H1 (cell line): Measurements from ENCODE around the gene IRF3. TPM values are rescaled to one million over a fixed set of nuclear protein-coding genes. Genes with fewer than 3 reads are reported as not detected.

Experiments used
- BACH1 ChIP-seq: IDR thresholded peaks from 2 replicates; pipeline ENCODE4 v1.6.1; 2012; ENCODE audit warnings: low read length, improper control_type of control experiment
- BCL11A ChIP-seq, 2 experiments: IDR thresholded peaks; one replicate each; pipeline ENCODE4 v1.6.1; 2011; ENCODE audit warnings: low read depth in 2 of 2, low read length in 2 of 2, mild to moderate bottlenecking in 2 of 2
- CEBPB ChIP-seq: IDR thresholded peaks from 2 replicates; pipeline ENCODE4 v1.6.1; 2012; ENCODE audit warnings: low read depth, low read length
- CHD2 ChIP-seq: IDR thresholded peaks from 2 replicates; pipeline ENCODE4 v1.6.1; 2012; ENCODE audit warnings: low read length, improper control_type of control experiment
- EP300 ChIP-seq, 2 experiments: IDR thresholded peaks; 1 replicate in 1 of 2; 2 replicates in 1 of 2; pipeline ENCODE4 v1.6.1; 2011 to 2012; ENCODE audit warnings: low read depth in 2 of 2, low read length in 2 of 2, mild to moderate bottlenecking in 2 of 2, borderline replicate concordance in 1 of 2, inconsistent platforms in 1 of 2, moderate library complexity in 1 of 2
- FOSL1 ChIP-seq: IDR thresholded peaks from 2 replicates; pipeline ENCODE4 v1.6.1; 2011; ENCODE audit warnings: mild to moderate bottlenecking, low read depth, low read length, moderate library complexity; ENCODE audit not compliant: insufficient read depth
- GTF2F1 ChIP-seq: IDR thresholded peaks from 2 replicates; pipeline ENCODE4 v1.6.1; 2012; ENCODE audit warnings: low read depth, low read length, improper control_type of control experiment, borderline replicate concordance
- JUND ChIP-seq: IDR thresholded peaks from 2 replicates; pipeline ENCODE4 v1.6.1; 2011; ENCODE audit warnings: mild to moderate bottlenecking, improper control_type of control experiment, low read length
- MAX ChIP-seq: IDR thresholded peaks from 2 replicates; pipeline ENCODE4 v1.6.1; 2012; ENCODE audit warnings: inconsistent platforms
- POU5F1 ChIP-seq: IDR thresholded peaks from 2 replicates; pipeline ENCODE4 v1.6.1; 2011; ENCODE audit warnings: low read depth, mild to moderate bottlenecking, low read length, moderate library complexity
- RAD21 ChIP-seq, 2 experiments: IDR thresholded peaks in 1 of 2; conservative IDR thresholded peaks in 1 of 2; 2 replicates each; pipeline ENCODE4 v1.6.1; 2011; ENCODE audit warnings: low read depth in 2 of 2, low read length in 2 of 2, improper control_type of control experiment in 1 of 2, inconsistent platforms in 1 of 2, mild to moderate bottlenecking in 1 of 2, moderate library complexity in 1 of 2
- SP1 ChIP-seq: IDR thresholded peaks from 2 replicates; pipeline ENCODE4 v1.6.1; 2011; ENCODE audit warnings: low read depth, low read length
- SP4 ChIP-seq: IDR thresholded peaks from 2 replicates; pipeline ENCODE4 v1.6.1; 2012; ENCODE audit warnings: low read length, inconsistent platforms
- SUZ12 ChIP-seq: fragments of 200-600 bp; sonication (generic); IDR thresholded peaks from 2 replicates; pipeline ENCODE4 v1.6.1; 2012; ENCODE audit warnings: mild to moderate bottlenecking, inconsistent platforms, low read length, moderate library complexity, mixed read lengths
- polyA plus RNA-seq, 7 experiments: library from polyadenylated mRNA; depleted of rRNA in 3 of 7; stranded (reverse) in 5 of 7; unstranded in 2 of 7; fragments of >200 nt in 5 of 7; fragments of 200-250 nt in 2 of 7; gene quantifications; 1 replicate in 5 of 7; 2 replicates in 1 of 7; 4 replicates in 1 of 7; pipeline versions ENCODE4 v1.2.1 to v1.2.3, GENCODE V29; 2011 to 2013; ENCODE audit warnings: missing spikeins in 2 of 7, mixed read lengths in 2 of 7
- total RNA-seq: library from RNA; stranded (reverse); fragmentation: NEBNext Ultra II Directional; extraction: Animal tissue kit (Norgen Biotek cat#: 25700); gene quantifications from 2 replicates; pipeline ENCODE4 v1.2.1, GENCODE V29; 2021
- TF ChIP-seq, protein P1 (sequence below): IDR thresholded peaks from 2 replicates; pipeline ENCODE4 v1.6.1; 2011; ENCODE audit warnings: low read depth, mild to moderate bottlenecking, low read length; ENCODE audit not compliant: insufficient read depth

The IRF3 gene
- total and polyA plus RNA-seq, 2 of the 8 experiments (the other 6 are each of a cell fraction or from before 2014, with no cell fraction given), result 103 to 114 TPM

DNA sequence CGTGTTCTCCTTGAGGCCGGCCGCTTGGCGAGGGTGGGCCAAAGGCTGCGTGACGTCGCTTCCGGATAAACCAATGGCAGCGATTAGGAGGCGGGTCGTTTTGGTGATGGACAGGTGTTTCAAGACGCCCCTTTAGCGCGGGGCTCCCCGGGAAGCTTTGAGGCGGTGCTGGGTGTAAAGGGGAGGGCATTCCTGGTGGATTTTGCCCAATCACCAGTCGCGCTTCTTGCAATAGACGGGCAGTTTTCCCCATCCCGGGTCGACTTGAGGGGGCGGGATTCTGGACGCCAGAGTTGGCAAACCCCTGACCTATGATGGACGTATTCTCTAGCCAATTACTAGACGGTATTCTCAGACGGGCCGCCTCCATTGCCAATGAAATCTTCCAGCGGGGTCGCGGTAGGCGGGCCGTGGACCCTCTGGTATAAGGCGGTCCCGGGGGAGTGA, 11.2 kb upstream of the IRF3 start (continued):
- TF ChIP-seq, protein P1, sequence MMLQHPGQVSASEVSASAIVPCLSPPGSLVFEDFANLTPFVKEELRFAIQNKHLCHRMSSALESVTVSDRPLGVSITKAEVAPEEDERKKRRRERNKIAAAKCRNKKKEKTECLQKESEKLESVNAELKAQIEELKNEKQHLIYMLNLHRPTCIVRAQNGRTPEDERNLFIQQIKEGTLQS, result no peak
- TF ChIP-seq CEBPB (0 out of 2 replicates have a peak, but pooled peaks have one; percentile 11), SP4 (peak; percentile 97), MAX (no peak), EP300 (IDR thresholded peaks at IDR 0.05; ENCODE audit: borderline replicate concordance in 1 of 2, low read depth in 2 of 2, low read length in 2 of 2) (no peak), BCL11A (IDR thresholded peaks at IDR 0.05; ENCODE audit: low read depth in 2 of 2, low read length in 2 of 2) (no peak), FOSL1 (no peak), POU5F1 (no peak), RAD21 (IDR thresholded peaks at IDR 0.05 in 1 of 2, conservative IDR thresholded peaks at IDR 0.05 in 1 of 2; ENCODE audit: low read depth in 2 of 2, low read length in 2 of 2) (no peak), BACH1 (no peak), JUND (no peak), SUZ12 (no peak), SP1 (peak; percentile 98), CHD2 (peak; percentile 93), GTF2F1 (no peak)
